GM12872 (cell line): ENCODE measurements around the gene CCDC188.

ENCODE experiments used
- TF ChIP-seq, protein P1 (sequence below): IDR thresholded peaks from 3 replicates; pipeline ENCODE4 v1.5.1; 2011; ENCODE audit warnings: low read depth, mild to moderate bottlenecking, low read length, moderate library complexity; ENCODE audit not compliant: insufficient read depth

Gene CCDC188

DNA sequence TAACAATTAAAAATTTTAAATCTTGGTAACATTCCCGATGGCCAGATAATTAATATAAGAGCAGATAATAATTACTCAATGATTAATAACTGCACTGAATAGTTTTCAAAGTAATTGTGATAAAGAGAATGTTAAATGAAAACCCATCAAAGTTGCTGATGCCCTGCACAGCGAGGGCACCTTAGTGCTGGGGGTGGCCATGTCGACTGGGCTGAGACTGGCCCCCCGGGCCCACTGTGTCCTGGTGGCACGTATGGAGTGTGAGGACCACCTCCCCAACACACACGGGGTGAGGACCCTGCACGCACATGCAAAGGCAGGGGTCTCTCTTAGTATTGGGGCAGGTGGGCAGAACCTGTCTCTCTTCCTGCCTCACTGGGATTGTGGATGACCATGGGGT lies 15.1 kb upstream of the CCDC188 start:
- TF ChIP-seq, protein P1, sequence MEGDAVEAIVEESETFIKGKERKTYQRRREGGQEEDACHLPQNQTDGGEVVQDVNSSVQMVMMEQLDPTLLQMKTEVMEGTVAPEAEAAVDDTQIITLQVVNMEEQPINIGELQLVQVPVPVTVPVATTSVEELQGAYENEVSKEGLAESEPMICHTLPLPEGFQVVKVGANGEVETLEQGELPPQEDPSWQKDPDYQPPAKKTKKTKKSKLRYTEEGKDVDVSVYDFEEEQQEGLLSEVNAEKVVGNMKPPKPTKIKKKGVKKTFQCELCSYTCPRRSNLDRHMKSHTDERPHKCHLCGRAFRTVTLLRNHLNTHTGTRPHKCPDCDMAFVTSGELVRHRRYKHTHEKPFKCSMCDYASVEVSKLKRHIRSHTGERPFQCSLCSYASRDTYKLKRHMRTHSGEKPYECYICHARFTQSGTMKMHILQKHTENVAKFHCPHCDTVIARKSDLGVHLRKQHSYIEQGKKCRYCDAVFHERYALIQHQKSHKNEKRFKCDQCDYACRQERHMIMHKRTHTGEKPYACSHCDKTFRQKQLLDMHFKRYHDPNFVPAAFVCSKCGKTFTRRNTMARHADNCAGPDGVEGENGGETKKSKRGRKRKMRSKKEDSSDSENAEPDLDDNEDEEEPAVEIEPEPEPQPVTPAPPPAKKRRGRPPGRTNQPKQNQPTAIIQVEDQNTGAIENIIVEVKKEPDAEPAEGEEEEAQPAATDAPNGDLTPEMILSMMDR: no peak

DNA sequence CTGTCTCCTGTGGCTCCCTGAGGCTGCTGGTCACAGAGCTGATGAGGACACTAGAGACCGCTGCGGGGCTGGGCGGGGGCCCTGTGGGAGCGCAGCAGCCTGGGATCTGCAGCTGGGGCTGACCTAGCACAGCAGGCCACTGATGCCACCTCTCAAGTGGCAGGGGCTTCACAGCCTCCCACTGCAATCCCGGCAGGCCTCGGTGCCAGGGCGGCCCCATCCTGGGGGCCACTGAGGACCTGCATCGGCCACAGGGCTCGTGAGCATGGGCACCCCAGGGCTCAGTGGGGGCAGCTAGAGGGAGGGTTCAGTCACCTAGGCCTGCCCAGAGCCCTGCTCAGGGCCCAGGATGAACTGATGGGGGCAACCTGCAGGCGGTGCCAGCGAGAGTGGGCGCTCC lies 14.6 kb upstream of the CCDC188 start:
- TF ChIP-seq, protein P1: no peak

DNA sequence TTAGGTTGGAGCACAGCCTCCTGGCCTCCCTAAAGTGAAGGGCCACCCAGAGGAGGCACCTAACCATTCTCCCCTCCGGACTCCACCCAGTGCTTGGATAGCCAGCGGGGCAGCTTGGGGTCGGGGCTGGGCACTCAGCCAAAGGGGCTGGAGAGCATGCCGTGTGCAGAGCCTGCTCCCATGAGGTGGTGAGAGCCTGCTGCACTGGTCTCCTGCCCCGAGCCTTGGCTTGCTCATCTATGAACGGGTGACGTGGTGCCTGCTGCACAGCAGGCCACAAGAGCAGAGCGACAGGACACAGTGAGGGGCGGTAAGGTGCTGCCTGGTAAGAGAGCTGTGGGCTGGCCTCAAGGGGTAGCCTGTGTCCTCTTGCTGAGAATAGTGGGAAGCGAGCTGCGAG lies 14.0 kb upstream of the CCDC188 start:
- TF ChIP-seq, protein P1: no peak

DNA sequence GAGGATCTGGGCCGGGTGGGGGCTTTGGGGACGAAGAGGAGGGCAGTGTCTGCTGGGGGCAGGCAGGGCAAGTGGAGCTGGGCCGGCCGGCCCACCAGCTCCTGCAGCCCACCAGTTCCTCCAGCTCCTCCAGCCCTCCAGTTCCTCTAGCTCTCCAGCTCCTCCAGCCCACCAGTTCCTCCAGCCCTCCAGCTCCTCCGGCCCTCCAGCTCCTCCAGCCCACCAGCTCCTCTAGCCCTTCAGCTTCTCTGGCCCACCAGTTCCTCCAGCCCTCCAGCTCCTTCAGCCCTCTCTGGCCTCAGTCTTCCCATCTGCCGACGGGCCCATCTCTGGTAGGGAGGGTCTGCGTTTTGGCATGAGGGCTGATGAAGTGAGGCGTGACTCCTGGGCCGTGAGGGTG lies 9.2 kb upstream of the CCDC188 start:
- TF ChIP-seq, protein P1: no peak

DNA sequence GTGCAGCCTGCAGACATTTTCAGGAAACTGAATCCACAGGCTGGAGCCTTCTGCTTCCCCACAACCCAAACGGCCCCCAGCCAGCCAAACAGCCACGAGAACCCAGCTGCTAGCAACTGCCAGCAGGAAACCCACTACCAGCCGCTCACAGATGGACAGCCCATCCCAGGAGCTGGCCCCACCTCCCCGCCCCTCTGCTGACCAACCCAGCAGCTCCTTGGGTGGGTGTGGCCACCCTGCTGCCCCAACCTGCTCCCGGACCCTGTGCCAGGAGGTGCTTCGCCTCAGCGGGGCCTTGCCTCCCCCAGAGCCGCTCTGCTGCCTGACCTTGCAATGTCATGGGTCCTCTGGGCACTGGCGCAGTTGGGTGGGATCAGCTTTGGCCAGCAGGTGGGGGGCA lies 8.2 kb upstream of the CCDC188 start:
- TF ChIP-seq, protein P1: no peak

DNA sequence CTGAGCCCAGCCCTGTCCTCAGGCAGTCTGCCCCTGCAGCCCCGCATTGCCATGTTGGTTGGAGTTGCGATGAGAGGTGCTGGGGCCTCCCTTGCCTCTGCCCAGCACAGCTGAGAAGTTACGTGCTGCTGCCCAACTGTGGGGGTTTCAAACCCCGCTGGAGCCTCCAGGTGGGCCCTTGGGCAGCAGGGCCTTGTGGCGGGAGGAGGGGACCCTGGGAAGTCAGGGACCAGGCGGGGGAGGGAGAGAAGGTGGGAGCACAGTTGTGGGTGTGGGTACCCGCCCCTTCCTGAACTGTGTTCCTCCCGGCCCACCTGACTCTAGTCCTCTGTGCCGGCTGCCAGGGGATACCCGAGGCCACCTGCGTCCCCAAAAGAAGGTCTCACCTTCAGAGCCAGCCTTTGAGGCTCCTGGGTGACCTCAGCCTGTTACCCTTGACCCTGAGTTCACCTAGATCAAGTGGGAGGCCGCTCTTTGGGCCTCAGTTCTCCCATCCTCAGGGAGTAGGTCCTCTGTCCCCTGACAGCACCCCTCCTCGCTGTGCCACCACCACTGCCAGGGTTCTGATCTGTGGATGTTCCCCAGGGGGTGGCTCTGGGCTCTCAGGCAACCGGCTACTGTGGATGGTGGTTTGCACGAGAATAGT lies 7.7 kb upstream of the CCDC188 start:
- TF ChIP-seq, protein P1: no peak

DNA sequence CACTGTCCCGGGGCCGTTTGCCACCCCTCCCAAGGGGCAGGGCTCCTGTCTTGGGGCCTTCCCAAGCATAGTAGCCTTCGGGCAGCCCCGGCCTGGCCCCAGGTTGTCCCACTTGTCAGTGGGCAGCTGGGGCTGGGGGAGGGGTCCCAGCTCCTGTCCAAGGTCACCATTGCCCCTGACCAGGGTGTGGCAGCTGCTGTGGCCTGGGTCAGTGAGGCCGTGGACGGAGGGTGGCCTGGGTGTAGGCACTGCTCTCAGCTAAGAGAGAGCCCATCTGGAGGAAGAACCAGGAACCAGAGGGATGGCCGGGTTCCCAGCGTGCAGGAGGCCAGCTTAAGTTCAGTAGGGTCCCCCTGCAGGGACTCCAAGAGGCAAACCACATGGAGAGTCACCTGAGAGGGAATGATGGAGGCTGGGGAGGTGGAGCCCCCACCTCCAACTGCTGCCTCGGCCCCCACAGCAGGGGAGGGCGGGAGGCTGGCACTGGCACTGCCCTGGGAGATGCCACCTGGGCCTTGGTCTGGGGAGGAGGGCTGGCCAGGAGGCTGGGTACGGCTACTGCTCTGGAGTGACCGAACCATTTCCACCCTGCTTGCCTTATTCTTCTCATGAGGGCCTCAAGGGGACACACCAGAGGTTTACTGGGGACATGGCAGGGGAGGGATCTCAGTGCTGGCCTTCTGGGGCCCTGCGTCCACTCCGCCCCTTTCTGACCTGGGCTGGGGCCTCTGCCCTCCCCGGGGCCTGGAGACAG lies 6.8 kb upstream of the CCDC188 start:
- TF ChIP-seq, protein P1: no peak
